ENCODE results near the gene C11orf97.

GRCh38 chr11:94513091-94513490, 830 bp downstream of the C11orf97 start:
- no peak for TF ChIP-seq TAF1 (IDR thresholded peaks at IDR 0.05; ENCODE audit: borderline replicate concordance, low read depth, low read length)
- TF ChIP-seq POLR2A (IDR thresholded peaks at IDR 0.05; ENCODE audit: low read depth, low read length), result no peak
- no peak for TF ChIP-seq POLR2AphosphoS5 (IDR thresholded peaks at IDR 0.05; ENCODE audit: low read depth, low read length)
